ENCODE data around the gene OLFML2A.

OLFML2A gene

DNA sequence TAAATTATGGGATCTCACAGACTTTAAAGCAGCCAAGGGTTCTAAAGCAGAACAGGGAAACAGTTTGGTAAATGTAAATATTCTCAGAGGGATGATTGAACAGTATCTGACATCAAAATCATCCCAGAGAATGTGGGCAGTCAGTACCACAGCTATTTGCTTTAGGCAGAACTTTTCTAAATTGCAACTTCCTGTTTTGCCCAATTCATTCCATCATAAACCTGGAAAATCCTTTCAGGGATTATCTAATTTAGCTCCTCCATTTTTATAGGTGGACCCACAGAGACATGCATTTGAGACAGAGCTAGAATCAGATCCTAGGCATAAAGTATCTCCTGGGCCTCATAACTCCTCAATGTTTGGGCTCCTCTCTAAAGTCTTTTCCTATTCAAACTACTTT is 18.2 kb upstream of the OLFML2A start:
- Histone ChIP-seq H3K27ac (ENCODE audit: low read depth, low read length) (no peak overlapping the region), H3K9ac (ENCODE audit: low read length) (no peak overlapping the region), H3F3A (ENCODE audit: insufficient read depth) (no peaks in the 10 kb centered on the region), H3K4me3 (ENCODE audit: insufficient read depth, low read length, poor library complexity, severe bottlenecking) (no peak overlapping the region), H4K20me1 (ENCODE audit: low read depth, low read length) (peaks cover 66% of the 10 kb centered on the region; the same call in 1 of the 2 replicates), H3K36me3 (ENCODE audit: low read length) (no peaks in the 10 kb centered on the region), H3K4me2 (ENCODE audit: low read depth, low read length, poor library complexity, severe bottlenecking) (no peak overlapping the region), H3K9me2 (replicated peaks; ENCODE audit: insufficient read depth, low read length) (no peaks in the 10 kb centered on the region), H2AFZ (ENCODE audit: low read depth, low read length, severe bottlenecking) (no peak overlapping the region), H3K79me2 (ENCODE audit: insufficient read depth, low read length) (peaks cover 16% of the 10 kb centered on the region), H3K9me3 (ENCODE audit: insufficient read depth, low read length) (no peaks in the 10 kb centered on the region), H3K27me3 (ENCODE audit: low read length) (no peaks in the 10 kb centered on the region)
- no peak for TF ChIP-seq CTCF (IDR thresholded peaks at IDR 0.05; ENCODE audit: insufficient read depth, low read length, poor library complexity, severe bottlenecking)

DNA sequence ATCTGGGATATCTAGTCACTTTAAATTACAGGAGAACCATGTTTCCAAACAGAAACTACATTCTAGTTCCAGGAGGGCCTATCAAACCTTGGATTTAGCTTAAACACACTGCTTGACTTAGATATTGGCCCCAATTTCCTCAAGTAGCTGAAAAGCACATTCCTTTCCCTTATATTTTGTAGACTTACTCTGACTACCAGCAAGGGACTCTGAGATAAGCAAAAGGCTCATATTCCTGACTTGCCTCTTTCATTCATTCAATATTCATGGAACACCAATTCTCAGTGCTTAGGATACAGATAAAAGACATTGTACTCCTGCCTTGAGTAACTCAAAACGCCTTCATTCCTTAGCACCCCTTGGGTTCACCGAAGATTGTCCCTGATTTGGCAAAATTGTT is 17.6 kb upstream of the OLFML2A start:
- no peak overlapping the region for H2AFZ ChIP-seq (ENCODE audit: low read depth, low read length, severe bottlenecking)
- TF ChIP-seq CTCF (IDR thresholded peaks at IDR 0.05; ENCODE audit: insufficient read depth, low read length, poor library complexity, severe bottlenecking) (no peak), EZH2phosphoT487 (conservative IDR thresholded peaks at IDR 0.05; ENCODE audit: low read length) (no peak)
- no peak overlapping the region for H3K9ac ChIP-seq (ENCODE audit: low read length)
- H4K20me1 ChIP-seq (ENCODE audit: low read depth, low read length): peaks cover 67% of the 10 kb centered on the region; the same call in 1 of the 2 replicates
- H3K27ac ChIP-seq (ENCODE audit: low read depth, low read length): no peak overlapping the region
- H3K9me2 ChIP-seq (replicated peaks; ENCODE audit: insufficient read depth, low read length): no peaks in the 10 kb centered on the region
- H3K36me3 ChIP-seq (ENCODE audit: low read length): no peaks in the 10 kb centered on the region
- H3K4me3 ChIP-seq (ENCODE audit: insufficient read depth, low read length, poor library complexity, severe bottlenecking): no peak overlapping the region
- H3K79me2 ChIP-seq (ENCODE audit: insufficient read depth, low read length): peaks cover 20% of the 10 kb centered on the region
- no peak overlapping the region for H3K4me2 ChIP-seq (ENCODE audit: low read depth, low read length, poor library complexity, severe bottlenecking)
- no peaks in the 10 kb centered on the region for H3K27me3 ChIP-seq (ENCODE audit: low read length)
- H3K9me3 ChIP-seq (ENCODE audit: insufficient read depth, low read length): no peaks in the 10 kb centered on the region
- no peaks in the 10 kb centered on the region for H3F3A ChIP-seq (ENCODE audit: insufficient read depth)

GRCh38 chr9:124760719-124761118 is 16.2 kb upstream of the OLFML2A start:
- H3F3A ChIP-seq (ENCODE audit: insufficient read depth): no peaks in the 10 kb centered on the region
- H3K9ac ChIP-seq (ENCODE audit: low read length): no peak overlapping the region
- no peak for TF ChIP-seq CTCF (IDR thresholded peaks at IDR 0.05; ENCODE audit: insufficient read depth, low read length, poor library complexity, severe bottlenecking)
- no peak for TF ChIP-seq EZH2phosphoT487 (conservative IDR thresholded peaks at IDR 0.05; ENCODE audit: low read length)
- H2AFZ ChIP-seq (ENCODE audit: low read depth, low read length, severe bottlenecking): no peak overlapping the region
- no peak overlapping the region for H3K4me3 ChIP-seq (ENCODE audit: insufficient read depth, low read length, poor library complexity, severe bottlenecking)
- no peak overlapping the region for H3K27ac ChIP-seq (ENCODE audit: low read depth, low read length)
- no peaks in the 10 kb centered on the region for H3K9me2 ChIP-seq (replicated peaks; ENCODE audit: insufficient read depth, low read length)
- no peaks in the 10 kb centered on the region for H3K36me3 ChIP-seq (ENCODE audit: low read length)
- H3K27me3 ChIP-seq (ENCODE audit: low read length): no peaks in the 10 kb centered on the region
- H4K20me1 ChIP-seq (ENCODE audit: low read depth, low read length): peaks cover 67% of the 10 kb centered on the region
- H3K9me3 ChIP-seq (ENCODE audit: insufficient read depth, low read length): no peaks in the 10 kb centered on the region
- H3K4me2 ChIP-seq (ENCODE audit: low read depth, low read length, poor library complexity, severe bottlenecking): no peak overlapping the region
- H3K79me2 ChIP-seq (ENCODE audit: insufficient read depth, low read length): peaks cover 32% of the 10 kb centered on the region
